T1000 (cell line): ENCODE results near the gene ENTPD2.

ENCODE experiments used
- DNase-seq: peaks from one replicate; lab custom pipeline; 2025; ENCODE audit warnings: mixed read lengths; lab: John Stamatoyannopoulos, UW

Gene ENTPD2

GRCh38 chr9:137053944-137054931, at the start of gene ENTPD2:
TSS of gene ENTPD2 (minus strand) at chr9:137054061. CDS start at chr9:137053997, 64 bp downstream.
- DNase-seq = no peak

GRCh38 chr9:137103206-137103999, 49.5 kb upstream of the ENTPD2 start:
- DNase-seq = no peak

- DNase-seq = no peak
Observed at GRCh38 chr9:137099231-137099630, 45.4 kb upstream of the ENTPD2 start.

GRCh38 chr9:137097761-137098462, 44.1 kb upstream of the ENTPD2 start:
- DNase-seq = no peak

DNA sequence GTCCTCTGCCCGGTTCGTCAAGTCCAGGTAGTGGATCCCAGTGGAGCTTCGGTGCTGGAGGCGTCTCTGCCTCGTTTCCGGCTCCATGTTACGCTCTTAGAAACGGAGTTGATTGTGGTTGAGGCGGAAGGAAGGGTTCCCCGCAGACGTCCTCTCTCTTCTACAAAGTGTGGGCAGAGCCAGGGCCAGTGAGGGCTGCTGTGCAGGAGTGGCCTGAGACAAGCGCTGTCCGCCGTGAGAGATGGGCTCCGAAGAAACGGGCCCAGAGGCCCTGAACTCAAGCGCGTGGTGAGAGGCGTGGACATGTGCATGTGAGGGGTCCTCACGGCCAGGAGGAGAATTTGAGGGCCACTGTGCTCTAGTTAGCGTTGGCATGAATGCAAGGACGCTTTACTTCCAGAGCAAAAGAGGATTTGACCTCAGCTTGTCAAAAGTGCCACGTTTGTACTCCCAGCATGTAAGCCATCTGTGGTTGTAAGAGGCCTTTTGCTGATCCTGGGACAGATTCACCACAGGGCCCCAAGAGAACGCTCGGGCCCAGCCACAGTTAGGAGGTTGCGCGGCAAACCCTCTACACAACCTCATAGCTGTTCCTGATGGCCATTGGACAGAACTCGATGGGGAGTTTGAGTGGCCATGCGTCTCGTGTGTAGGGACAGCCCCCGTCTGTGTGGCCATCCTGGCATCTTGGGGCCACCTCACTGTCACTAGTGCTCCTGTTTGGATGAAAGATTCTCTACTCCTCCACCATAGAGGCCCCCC, 43.1 kb upstream of the ENTPD2 start:
- no peak for DNase-seq

GRCh38 chr9:137095664-137096517, 42.0 kb upstream of the ENTPD2 start:
- no peak for DNase-seq

- DNase-seq = no peak
Observed at GRCh38 chr9:137089232-137089947, 35.5 kb upstream of the ENTPD2 start.

GRCh38 chr9:137088121-137088520, 34.3 kb upstream of the ENTPD2 start:
- no peak for DNase-seq

- no peak for DNase-seq
Observed at GRCh38 chr9:137087409-137087925, 33.6 kb upstream of the ENTPD2 start.

DNA sequence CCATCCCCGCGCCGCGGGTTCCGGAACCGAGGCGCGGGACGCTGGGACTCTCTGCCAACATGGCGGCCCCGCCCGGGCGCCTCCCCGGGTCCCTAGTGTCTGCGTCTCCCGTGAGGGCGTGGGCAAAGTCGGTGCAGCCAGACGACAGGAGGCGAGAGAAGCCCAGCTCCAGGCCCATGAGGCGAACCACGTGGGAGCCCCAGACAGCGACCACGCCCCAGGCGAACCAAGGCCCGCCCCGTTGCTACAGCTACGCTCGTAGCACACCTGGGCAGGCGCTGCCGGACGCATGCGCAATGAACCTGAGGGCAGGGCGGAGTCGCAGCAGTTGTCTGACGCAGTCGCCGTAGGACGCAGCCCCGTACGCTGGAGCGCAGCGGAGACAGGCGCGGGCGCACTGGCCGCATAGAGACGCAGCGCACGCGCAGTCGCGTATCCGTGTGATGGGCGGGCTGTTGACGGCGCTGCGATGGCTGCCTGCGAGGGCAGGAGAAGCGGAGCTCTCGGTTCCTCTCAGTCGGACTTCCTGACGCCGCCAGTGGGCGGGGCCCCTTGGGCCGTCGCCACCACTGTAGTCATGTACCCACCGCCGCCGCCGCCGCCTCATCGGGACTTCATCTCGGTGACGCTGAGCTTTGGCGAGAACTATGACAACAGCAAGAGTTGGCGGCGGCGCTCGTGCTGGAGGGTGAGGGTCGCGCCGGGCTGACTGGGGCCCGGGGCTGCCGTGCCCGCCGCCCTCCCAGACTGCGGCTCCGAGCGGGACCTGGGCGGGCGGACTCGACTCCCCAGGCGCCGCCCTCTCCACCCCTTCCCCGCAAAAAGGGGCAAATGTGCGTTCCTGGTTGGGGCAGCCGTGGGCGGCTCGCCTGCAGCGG, 32.9 kb upstream of the ENTPD2 start, which contains the start of gene MAN1B1:
Gene MAN1B1 (plus strand): TSS at position 455 of the 878 bp plus-strand sequence. CDS start 15 bp downstream, at position 470.
- peak; percentile 96 for DNase-seq

- no peak for DNase-seq
Observed at GRCh38 chr9:137085920-137086530, 32.2 kb upstream of the ENTPD2 start.

- no peak for DNase-seq
Observed at GRCh38 chr9:137084526-137084925, 30.7 kb upstream of the ENTPD2 start.

GRCh38 chr9:137083394-137084004, 29.6 kb upstream of the ENTPD2 start:
- DNase-seq = peak; percentile 88

- no peak for DNase-seq
Observed at GRCh38 chr9:137082925-137083290, 29.0 kb upstream of the ENTPD2 start.

DNA sequence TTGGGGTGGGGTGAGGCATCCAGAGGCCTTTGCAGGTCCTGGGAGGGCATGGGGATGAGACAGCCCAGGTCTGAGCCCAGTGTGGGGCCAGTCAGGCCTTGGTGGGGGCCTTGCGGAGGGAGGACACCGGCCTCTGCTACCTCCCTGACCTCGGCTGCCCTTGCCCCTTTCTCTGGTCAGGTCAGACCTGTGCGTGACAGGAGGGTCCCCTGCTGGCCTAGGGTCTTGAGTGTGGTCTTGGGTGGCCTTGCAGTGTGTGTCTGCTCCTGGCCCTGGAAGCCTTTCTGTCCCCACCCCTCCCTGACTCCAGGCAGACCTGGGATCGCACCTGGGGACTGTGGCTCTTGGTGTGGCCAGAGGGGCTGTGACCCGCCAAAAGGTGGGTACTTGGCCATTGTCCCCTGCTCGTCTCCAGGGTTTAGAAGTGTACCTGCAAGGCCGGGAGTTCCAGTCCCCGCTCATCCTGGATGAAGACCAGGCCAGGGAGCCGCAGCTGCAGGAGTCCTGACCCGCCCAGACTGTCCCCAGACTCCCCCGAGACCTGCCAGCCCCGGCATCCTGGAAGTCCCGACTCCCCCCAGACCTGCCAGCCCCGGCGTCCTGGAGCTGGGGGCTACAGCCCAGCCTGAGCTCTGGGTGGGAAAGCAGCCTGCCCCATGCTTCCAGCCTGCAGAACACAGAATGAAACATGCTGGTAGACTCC, 28.5 kb upstream of the ENTPD2 start:
- no peak for DNase-seq

GRCh38 chr9:137080260-137081122, 26.6 kb upstream of the ENTPD2 start:
- DNase-seq = no peak
